ENCODE measurements around the gene SLC51B. TPM values are rescaled to one million over a fixed set of nuclear protein-coding genes. Genes with fewer than 3 reads are reported as not detected.
"Not testable (repeated sequence)": the region's sequence is repeated elsewhere in the genome, so short reads cannot be mapped to it uniquely, and the experiment has no call there.

The SLC51B gene
- not detected in 2 replicates for total RNA-seq

- intact Hi-C loops (cut with micrococcal nuclease): no loop called here
- peaks cover 2% of the 10 kb centered on the region for H3K27me3 Mint-ChIP-seq (ENCODE audit: insufficient read depth)
- DNase-seq (ENCODE audit: low spot score): no peak
- H3K27ac Mint-ChIP-seq: no peak within 1 kb of the TSS
- H3K4me1 Mint-ChIP-seq (ENCODE audit: low read depth): peaks cover 9% of the 10 kb centered on the region
- no peak within 1 kb of the TSS for H3K4me3 Mint-ChIP-seq
- H3K36me3 Mint-ChIP-seq (ENCODE audit: low read depth): no peaks in the 10 kb centered on the region
- no peaks in the 10 kb centered on the region for H3K9me3 Mint-ChIP-seq
Measured at GRCh38 chr15:65044724-65045481, at the start of gene SLC51B. Gene SLC51B, plus strand, starts transcription at chr15:65045387. Its CDS starts 4,618 bp downstream, at chr15:65050005.

- H3K4me3 Mint-ChIP-seq: no peak overlapping the region
- H3K36me3 Mint-ChIP-seq (ENCODE audit: low read depth): no peaks in the 10 kb centered on the region
- no peaks in the 10 kb centered on the region for H3K27me3 Mint-ChIP-seq (ENCODE audit: insufficient read depth)
- no peak for DNase-seq (ENCODE audit: low spot score)
- H3K27ac Mint-ChIP-seq: no peak overlapping the region
- no peaks in the 10 kb centered on the region for H3K9me3 Mint-ChIP-seq
- intact Hi-C loops (cut with micrococcal nuclease): no loop called here
- H3K4me1 Mint-ChIP-seq (ENCODE audit: low read depth): peaks cover 7% of the 10 kb centered on the region
Measured at GRCh38 chr15:64997066-64997465, 48.1 kb upstream of the SLC51B start.

GRCh38 chr15:64997745-64998375 lies 47.3 kb upstream of the SLC51B start:
- Mint-ChIP-seq H3K9me3 (no peaks in the 10 kb centered on the region), H3K27ac (no peak overlapping the region), H3K4me1 (ENCODE audit: low read depth) (peaks cover 4% of the 10 kb centered on the region), H3K36me3 (ENCODE audit: low read depth) (no peaks in the 10 kb centered on the region), H3K27me3 (ENCODE audit: insufficient read depth) (no peaks in the 10 kb centered on the region), H3K4me3 (no peak overlapping the region)
- no peak for DNase-seq (ENCODE audit: low spot score)
- intact Hi-C loops (cut with micrococcal nuclease): no loop called here

- Mint-ChIP-seq H3K27me3 (ENCODE audit: insufficient read depth) (no peaks in the 10 kb centered on the region), H3K36me3 (ENCODE audit: low read depth) (peaks cover 13% of the 10 kb centered on the region), H3K27ac (no peak overlapping the region), H3K4me1 (ENCODE audit: low read depth) (peaks cover 4% of the 10 kb centered on the region), H3K9me3 (no peaks in the 10 kb centered on the region), H3K4me3 (no peak overlapping the region)
- DNase-seq (ENCODE audit: low spot score): no peak
- intact Hi-C loops (cut with micrococcal nuclease): no loop called here
Measured at GRCh38 chr15:65004993-65005392, 40.2 kb upstream of the SLC51B start.

- H3K4me3 Mint-ChIP-seq: no peak overlapping the region
- H3K27me3 Mint-ChIP-seq (ENCODE audit: insufficient read depth): no peaks in the 10 kb centered on the region
- H3K4me1 Mint-ChIP-seq (ENCODE audit: low read depth): peaks cover 4% of the 10 kb centered on the region
- H3K27ac Mint-ChIP-seq: no peak overlapping the region
- intact Hi-C loops (cut with micrococcal nuclease): no loop called here
- peaks cover 21% of the 10 kb centered on the region for H3K36me3 Mint-ChIP-seq (ENCODE audit: low read depth)
- H3K9me3 Mint-ChIP-seq: no peaks in the 10 kb centered on the region
- no peak for DNase-seq (ENCODE audit: low spot score)
Measured at GRCh38 chr15:65006876-65007275, 38.3 kb upstream of the SLC51B start.

GRCh38 chr15:65008983-65009382 lies 36.2 kb upstream of the SLC51B start:
- DNase-seq (ENCODE audit: low spot score): no peak
- Mint-ChIP-seq H3K4me3 (no peak overlapping the region), H3K27ac (no peak overlapping the region), H3K9me3 (peaks cover 8% of the 10 kb centered on the region), H3K27me3 (ENCODE audit: insufficient read depth) (no peaks in the 10 kb centered on the region), H3K36me3 (ENCODE audit: low read depth) (peaks cover 34% of the 10 kb centered on the region), H3K4me1 (ENCODE audit: low read depth) (peaks cover 4% of the 10 kb centered on the region)
- intact Hi-C loops (cut with micrococcal nuclease): no loop called here

GRCh38 chr15:65011198-65011597 lies 34.0 kb upstream of the SLC51B start:
- H3K4me1 Mint-ChIP-seq (ENCODE audit: low read depth); intact Hi-C loops (cut with micrococcal nuclease); H3K4me3 Mint-ChIP-seq; H3K27me3 Mint-ChIP-seq (ENCODE audit: insufficient read depth); H3K9me3 Mint-ChIP-seq; H3K27ac Mint-ChIP-seq; DNase-seq (ENCODE audit: low spot score): not testable (repeated sequence)
- H3K36me3 Mint-ChIP-seq (ENCODE audit: low read depth): peaks cover 37% of the 10 kb centered on the region

- no peaks in the 10 kb centered on the region for H3K9me3 Mint-ChIP-seq
- no peak for DNase-seq (ENCODE audit: low spot score)
- intact Hi-C loops (cut with micrococcal nuclease): no loop called here
Measured at GRCh38 chr15:65020419-65020818, 24.8 kb upstream of the SLC51B start.

GRCh38 chr15:65021488-65021887 lies 23.7 kb upstream of the SLC51B start:
- intact Hi-C loops (cut with micrococcal nuclease): no loop called here

More at GRCh38 chr15:65020419-65020818, 24.8 kb upstream of the SLC51B start:
- peaks cover 32% of the 10 kb centered on the region for H3K36me3 Mint-ChIP-seq (ENCODE audit: low read depth)
- H3K27me3 Mint-ChIP-seq (ENCODE audit: insufficient read depth): no peaks in the 10 kb centered on the region
- H3K27ac Mint-ChIP-seq: no peak overlapping the region
- no peaks in the 10 kb centered on the region for H3K4me1 Mint-ChIP-seq (ENCODE audit: low read depth)
- no peak overlapping the region for H3K4me3 Mint-ChIP-seq

GRCh38 chr15:65026756-65027155 lies 18.4 kb upstream of the SLC51B start:
- no peak for DNase-seq (ENCODE audit: low spot score)
- no peak overlapping the region for H3K4me3 Mint-ChIP-seq
- H3K36me3 Mint-ChIP-seq (ENCODE audit: low read depth): peaks cover 16% of the 10 kb centered on the region
- H3K27ac Mint-ChIP-seq: no peak overlapping the region
- no peaks in the 10 kb centered on the region for H3K9me3 Mint-ChIP-seq
- intact Hi-C loops (cut with micrococcal nuclease): no loop called here
- H3K27me3 Mint-ChIP-seq (ENCODE audit: insufficient read depth): peaks cover 10% of the 10 kb centered on the region
- H3K4me1 Mint-ChIP-seq (ENCODE audit: low read depth): peaks cover 11% of the 10 kb centered on the region

More at GRCh38 chr15:65021488-65021887, 23.7 kb upstream of the SLC51B start:
- peaks cover 33% of the 10 kb centered on the region for H3K36me3 Mint-ChIP-seq (ENCODE audit: low read depth)
- no peaks in the 10 kb centered on the region for H3K4me1 Mint-ChIP-seq (ENCODE audit: low read depth)
- H3K9me3 Mint-ChIP-seq: no peaks in the 10 kb centered on the region
- no peaks in the 10 kb centered on the region for H3K27me3 Mint-ChIP-seq (ENCODE audit: insufficient read depth)
- H3K27ac Mint-ChIP-seq: no peak overlapping the region
- DNase-seq (ENCODE audit: low spot score): no peak
- no peak overlapping the region for H3K4me3 Mint-ChIP-seq

- intact Hi-C loops (cut with micrococcal nuclease): no loop called here
- H3K27ac Mint-ChIP-seq: no peak overlapping the region
- peaks cover 11% of the 10 kb centered on the region for H3K4me1 Mint-ChIP-seq (ENCODE audit: low read depth)
Measured at GRCh38 chr15:65027593-65027992, 17.6 kb upstream of the SLC51B start.

GRCh38 chr15:65028338-65028737 lies 16.8 kb upstream of the SLC51B start:
- no peaks in the 10 kb centered on the region for H3K9me3 Mint-ChIP-seq
- intact Hi-C loops (cut with micrococcal nuclease): loop anchor here (1.0 to 2.0 kb wide), 3 partner anchors 20 to 104 kb away; partner anchors contain the start of gene PDCD7
- H3K4me1 Mint-ChIP-seq (ENCODE audit: low read depth): peaks cover 15% of the 10 kb centered on the region

More at GRCh38 chr15:65027593-65027992, 17.6 kb upstream of the SLC51B start:
- Mint-ChIP-seq H3K36me3 (ENCODE audit: low read depth) (peaks cover 16% of the 10 kb centered on the region), H3K9me3 (no peaks in the 10 kb centered on the region), H3K27me3 (ENCODE audit: insufficient read depth) (peaks cover 16% of the 10 kb centered on the region), H3K4me3 (peak overlapping the region; percentile 89)
- no peak for DNase-seq (ENCODE audit: low spot score)

More at GRCh38 chr15:65028338-65028737, 16.8 kb upstream of the SLC51B start:
- DNase-seq (ENCODE audit: low spot score): no peak
- peak overlapping the region; percentile 78 for H3K27ac Mint-ChIP-seq
- H3K27me3 Mint-ChIP-seq (ENCODE audit: insufficient read depth): peaks cover 16% of the 10 kb centered on the region
- H3K36me3 Mint-ChIP-seq (ENCODE audit: low read depth): peaks cover 14% of the 10 kb centered on the region
- peak overlapping the region; percentile 89 for H3K4me3 Mint-ChIP-seq
